ENCODE results near the gene PDE4B.
A peak's percentile ranks its signal among the peaks of the same experiment; 100 is the strongest.
"Not testable (repeated sequence)": the region's sequence is repeated elsewhere in the genome, so short reads cannot be mapped to it uniquely, and the experiment has no call there.

PDE4B gene

GRCh38 chr1:65844821-65845534 lies 52.3 kb downstream of the PDE4B start:
- TF ChIP-seq, protein P1, sequence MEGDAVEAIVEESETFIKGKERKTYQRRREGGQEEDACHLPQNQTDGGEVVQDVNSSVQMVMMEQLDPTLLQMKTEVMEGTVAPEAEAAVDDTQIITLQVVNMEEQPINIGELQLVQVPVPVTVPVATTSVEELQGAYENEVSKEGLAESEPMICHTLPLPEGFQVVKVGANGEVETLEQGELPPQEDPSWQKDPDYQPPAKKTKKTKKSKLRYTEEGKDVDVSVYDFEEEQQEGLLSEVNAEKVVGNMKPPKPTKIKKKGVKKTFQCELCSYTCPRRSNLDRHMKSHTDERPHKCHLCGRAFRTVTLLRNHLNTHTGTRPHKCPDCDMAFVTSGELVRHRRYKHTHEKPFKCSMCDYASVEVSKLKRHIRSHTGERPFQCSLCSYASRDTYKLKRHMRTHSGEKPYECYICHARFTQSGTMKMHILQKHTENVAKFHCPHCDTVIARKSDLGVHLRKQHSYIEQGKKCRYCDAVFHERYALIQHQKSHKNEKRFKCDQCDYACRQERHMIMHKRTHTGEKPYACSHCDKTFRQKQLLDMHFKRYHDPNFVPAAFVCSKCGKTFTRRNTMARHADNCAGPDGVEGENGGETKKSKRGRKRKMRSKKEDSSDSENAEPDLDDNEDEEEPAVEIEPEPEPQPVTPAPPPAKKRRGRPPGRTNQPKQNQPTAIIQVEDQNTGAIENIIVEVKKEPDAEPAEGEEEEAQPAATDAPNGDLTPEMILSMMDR (conservative IDR thresholded peaks at IDR 0.05): no peak
- H3K27ac ChIP-seq: no peak overlapping the region

DNA sequence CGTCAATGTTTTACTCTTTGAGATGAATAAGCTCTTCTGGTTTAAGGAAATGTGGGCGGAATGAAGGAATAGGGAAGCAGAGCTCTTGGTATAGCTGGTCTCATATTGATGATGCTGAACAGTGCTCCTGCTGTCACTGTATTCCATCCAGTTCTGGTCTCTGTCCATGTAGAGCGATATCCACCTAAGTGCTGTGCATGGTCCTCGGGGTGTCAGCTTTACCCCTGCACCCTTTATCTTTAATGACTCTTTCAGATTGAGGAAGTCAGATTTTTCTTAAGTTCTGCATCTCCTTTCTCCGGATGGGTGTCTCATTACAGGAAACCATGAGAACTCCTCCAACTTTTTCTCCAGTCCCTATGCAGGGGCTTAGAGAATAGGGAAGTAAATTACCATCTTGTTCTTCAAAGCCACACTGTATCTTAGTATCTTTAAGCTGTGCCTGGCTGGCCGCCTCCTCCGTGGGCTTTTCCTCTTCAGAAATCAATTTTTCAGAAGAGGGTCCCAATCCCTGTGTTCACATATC lies 52.9 kb downstream of the PDE4B start:
- no peak overlapping the region for H3K27ac ChIP-seq
- TF ChIP-seq, protein P1 (conservative IDR thresholded peaks at IDR 0.05): no peak

- TF ChIP-seq, protein P1 (conservative IDR thresholded peaks at IDR 0.05): no peak
- H3K27ac ChIP-seq: no peak overlapping the region
Observed at GRCh38 chr1:65846866-65847265, 54.2 kb downstream of the PDE4B start.

DNA sequence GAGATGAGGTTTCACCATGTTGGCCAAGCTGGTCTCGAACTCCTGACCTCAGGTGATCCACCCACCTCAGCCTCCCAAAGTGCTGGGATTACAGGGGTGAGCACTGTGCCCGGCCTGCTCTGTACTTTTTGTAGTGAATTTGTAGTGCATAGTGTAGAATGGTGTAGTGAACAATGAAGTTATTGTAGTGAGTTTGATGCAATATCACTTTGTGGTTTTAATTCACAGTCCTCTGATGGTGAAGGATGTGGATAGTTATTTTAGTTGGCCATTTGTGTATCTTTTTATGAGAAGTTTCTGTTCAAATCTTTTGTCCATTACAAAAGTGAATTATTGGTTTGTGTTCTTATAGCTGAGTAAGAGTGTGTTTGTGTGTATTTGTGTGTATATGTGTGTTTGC lies 57.6 kb downstream of the PDE4B start:
- TF ChIP-seq, protein P1 (conservative IDR thresholded peaks at IDR 0.05): no peak
- no peak overlapping the region for H3K27ac ChIP-seq

DNA sequence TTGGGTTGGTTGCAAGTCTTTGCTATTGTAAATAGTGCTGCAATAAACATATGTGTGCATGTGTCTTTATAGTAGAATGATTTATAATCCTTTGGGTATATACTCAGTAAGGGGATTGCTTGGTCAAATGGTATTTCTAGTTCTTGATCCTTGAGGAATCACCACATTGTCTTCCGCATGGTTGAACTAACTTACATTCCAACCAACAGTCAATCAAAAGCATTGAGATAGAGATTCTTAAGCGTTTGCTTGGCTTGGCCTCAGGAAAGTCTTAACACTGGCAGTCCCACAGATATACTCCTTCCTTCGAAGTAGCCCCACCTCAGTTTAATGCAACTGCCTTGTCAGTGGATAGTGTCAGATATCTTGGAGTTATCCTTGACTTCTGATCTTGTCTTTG lies 63.9 kb downstream of the PDE4B start:
- not testable (repeated sequence) for H3K27ac ChIP-seq

- TF ChIP-seq, protein P1 (conservative IDR thresholded peaks at IDR 0.05): no peak
- no peak overlapping the region for H3K27ac ChIP-seq
Observed at GRCh38 chr1:65866439-65866838, 73.7 kb downstream of the PDE4B start.

DNA sequence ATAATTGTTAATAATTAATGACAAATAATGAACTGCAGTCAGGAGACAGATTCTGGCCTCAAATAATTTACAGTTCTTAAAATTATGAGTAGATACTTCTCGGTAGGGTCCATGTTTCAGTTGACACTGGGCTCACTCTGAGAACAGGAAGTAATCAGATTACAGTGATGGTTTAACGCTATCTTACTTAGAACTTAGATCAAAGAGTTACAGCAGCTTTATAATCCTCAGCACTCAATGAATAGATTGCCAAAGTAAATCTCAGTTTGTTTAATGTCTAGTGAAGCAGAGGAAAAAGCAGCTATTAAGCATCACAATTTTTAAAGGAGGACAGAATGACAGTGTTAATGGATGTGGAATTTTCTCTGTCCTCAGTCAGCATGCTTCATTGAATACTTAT lies 79.6 kb downstream of the PDE4B start:
- TF ChIP-seq, protein P1 (conservative IDR thresholded peaks at IDR 0.05): no peak
- H3K27ac ChIP-seq: peak overlapping the region; percentile 28

DNA sequence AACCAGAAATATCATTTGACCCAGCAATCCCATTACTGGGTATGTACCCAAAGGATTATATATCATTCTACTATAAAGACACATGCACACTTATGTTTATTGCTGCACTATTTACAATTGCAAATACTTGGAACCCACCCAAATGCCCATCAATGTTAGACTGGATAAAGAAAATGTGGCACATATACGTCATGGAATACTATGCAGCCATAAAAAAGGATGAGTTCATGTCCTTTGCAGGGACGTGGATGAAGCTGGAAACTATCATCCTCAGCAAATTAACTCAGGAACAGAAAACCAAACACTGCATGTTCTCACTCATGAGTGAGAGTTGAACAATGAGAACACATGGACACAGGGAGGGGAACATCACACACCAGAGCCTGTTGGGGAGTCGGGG lies 85.6 kb downstream of the PDE4B start:
- H3K27ac ChIP-seq: not testable (repeated sequence)

Data from VCaP (cell line).